ENCODE data around the gene STARD4. TPM values are rescaled to one million over a fixed set of nuclear protein-coding genes. Genes with fewer than 3 reads are reported as not detected.

The STARD4 gene
- total RNA-seq, 1 donor from 2014 or later: 9.9 TPM

- Histone ChIP-seq H3K27ac (ENCODE audit: low read depth, low read length) (no peak overlapping the region), H3K9me3 (ENCODE audit: control insufficient read depth in 3 of 3, low read length in 3 of 3) (no peaks in the 10 kb centered on the region), H3K4me1 (ENCODE audit: control insufficient read depth in 3 of 3, insufficient read depth in 3 of 3, low read length in 3 of 3) (no peaks in the 10 kb centered on the region), H3K27me3 (ENCODE audit: control insufficient read depth in 3 of 3, insufficient read depth in 3 of 3, low read length in 3 of 3) (no peaks in the 10 kb centered on the region), H3K4me3 (ENCODE audit: low read length in 3 of 3) (no peak overlapping the region), H3K9ac (ENCODE audit: low read depth in 1 of 3, low read length in 3 of 3) (no peak overlapping the region), H3K36me3 (ENCODE audit: control insufficient read depth in 3 of 3, insufficient read depth in 3 of 3, low read length in 3 of 3) (no peaks in the 10 kb centered on the region)
These were observed 33.4 kb downstream of the STARD4 start for GRCh38 chr5:111478898-111479297.

- H3K27ac ChIP-seq (ENCODE audit: low read depth, low read length): no peak overlapping the region
- no peaks in the 10 kb centered on the region for H3K27me3 ChIP-seq (ENCODE audit: control insufficient read depth in 3 of 3, insufficient read depth in 3 of 3, low read length in 3 of 3)
These were observed 34.1 kb downstream of the STARD4 start for GRCh38 chr5:111478266-111478665.

GRCh38 chr5:111472579-111472978 is 39.8 kb downstream of the STARD4 start:
- Histone ChIP-seq H3K4me1 (ENCODE audit: control insufficient read depth in 3 of 3, insufficient read depth in 3 of 3, low read length in 3 of 3) (peaks cover 0 to 2% (median 0%) of the 10 kb centered on the region in 3 donors), H3K27ac (ENCODE audit: low read depth, low read length) (no peak overlapping the region)

More at GRCh38 chr5:111478266-111478665, 34.1 kb downstream of the STARD4 start:
- no peaks in the 10 kb centered on the region for H3K36me3 ChIP-seq (ENCODE audit: control insufficient read depth in 3 of 3, insufficient read depth in 3 of 3, low read length in 3 of 3)
- no peak overlapping the region for H3K9ac ChIP-seq (ENCODE audit: low read depth in 1 of 3, low read length in 3 of 3)
- H3K4me3 ChIP-seq (ENCODE audit: low read length in 3 of 3): no peak overlapping the region
- no peaks in the 10 kb centered on the region for H3K9me3 ChIP-seq (ENCODE audit: control insufficient read depth in 3 of 3, low read length in 3 of 3)
- H3K4me1 ChIP-seq (ENCODE audit: control insufficient read depth in 3 of 3, insufficient read depth in 3 of 3, low read length in 3 of 3): no peaks in the 10 kb centered on the region

DNA sequence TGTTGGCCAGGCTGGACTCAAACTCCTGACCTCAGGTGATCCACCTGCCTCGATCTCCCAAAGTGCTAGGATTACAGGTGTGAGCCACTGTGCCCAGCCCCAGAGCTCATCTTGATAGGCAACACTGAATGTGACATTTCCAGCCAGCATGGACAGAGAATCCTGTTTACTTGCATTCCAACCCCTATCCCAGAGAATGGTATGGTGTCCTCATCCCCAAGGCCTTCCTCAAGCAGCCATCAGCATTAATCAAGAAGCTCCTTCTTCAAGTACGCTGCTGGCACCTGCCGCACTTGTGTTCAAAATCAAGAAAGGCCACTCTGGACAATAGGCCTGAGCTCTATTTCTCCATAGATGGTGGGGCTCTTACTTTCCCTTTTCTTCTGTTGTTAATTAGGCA is 40.2 kb downstream of the STARD4 start:
- Histone ChIP-seq H3K4me3 (ENCODE audit: low read length in 3 of 3) (no peak overlapping the region), H3K36me3 (ENCODE audit: control insufficient read depth in 3 of 3, insufficient read depth in 3 of 3, low read length in 3 of 3) (no peaks in the 10 kb centered on the region), H3K9me3 (ENCODE audit: control insufficient read depth in 3 of 3, low read length in 3 of 3) (no peaks in the 10 kb centered on the region), H3K27ac (ENCODE audit: low read depth, low read length) (no peak overlapping the region), H3K4me1 (ENCODE audit: control insufficient read depth in 3 of 3, insufficient read depth in 3 of 3, low read length in 3 of 3) (peaks cover 0 to 2% (median 0%) of the 10 kb centered on the region in 3 donors), H3K9ac (ENCODE audit: low read depth in 1 of 3, low read length in 3 of 3) (no peak overlapping the region), H3K27me3 (ENCODE audit: control insufficient read depth in 3 of 3, insufficient read depth in 3 of 3, low read length in 3 of 3) (no peaks in the 10 kb centered on the region)

More at GRCh38 chr5:111472579-111472978, 39.8 kb downstream of the STARD4 start:
- Histone ChIP-seq H3K36me3 (ENCODE audit: control insufficient read depth in 3 of 3, insufficient read depth in 3 of 3, low read length in 3 of 3) (no peaks in the 10 kb centered on the region), H3K4me3 (ENCODE audit: low read length in 3 of 3) (no peak overlapping the region), H3K9ac (ENCODE audit: low read depth in 1 of 3, low read length in 3 of 3) (no peak overlapping the region), H3K9me3 (ENCODE audit: control insufficient read depth in 3 of 3, low read length in 3 of 3) (no peaks in the 10 kb centered on the region), H3K27me3 (ENCODE audit: control insufficient read depth in 3 of 3, insufficient read depth in 3 of 3, low read length in 3 of 3) (no peaks in the 10 kb centered on the region)

DNA sequence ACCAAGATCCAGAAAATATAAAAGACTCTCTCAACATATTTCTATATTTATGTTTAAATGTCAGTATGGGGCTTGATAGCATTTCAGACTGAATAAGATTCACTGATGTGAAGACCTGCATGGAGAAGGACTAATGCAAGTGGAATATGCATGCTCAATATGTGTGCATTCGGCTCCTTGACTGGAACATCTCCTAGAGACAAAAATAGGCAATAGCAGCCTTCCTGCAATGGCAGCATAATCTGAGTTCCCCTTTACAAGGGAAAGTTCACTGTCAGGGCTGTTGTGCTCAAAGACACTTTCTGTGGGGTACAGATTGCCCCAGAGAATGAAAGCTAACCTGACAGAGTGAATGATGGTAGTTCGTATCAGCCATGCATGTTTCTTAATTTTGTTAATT is 42.4 kb downstream of the STARD4 start:
- H3K4me3 ChIP-seq (ENCODE audit: low read length in 3 of 3): no peak overlapping the region
- peaks cover 0 to 2% (median 0%) of the 10 kb centered on the region in 3 donors for H3K4me1 ChIP-seq (ENCODE audit: control insufficient read depth in 3 of 3, insufficient read depth in 3 of 3, low read length in 3 of 3)
- H3K36me3 ChIP-seq (ENCODE audit: control insufficient read depth in 3 of 3, insufficient read depth in 3 of 3, low read length in 3 of 3): no peaks in the 10 kb centered on the region
- no peaks in the 10 kb centered on the region for H3K9me3 ChIP-seq (ENCODE audit: control insufficient read depth in 3 of 3, low read length in 3 of 3)
- no peak overlapping the region for H3K27ac ChIP-seq (ENCODE audit: low read depth, low read length)
- no peak overlapping the region for H3K9ac ChIP-seq (ENCODE audit: low read depth in 1 of 3, low read length in 3 of 3)
- no peaks in the 10 kb centered on the region for H3K27me3 ChIP-seq (ENCODE audit: control insufficient read depth in 3 of 3, insufficient read depth in 3 of 3, low read length in 3 of 3)

DNA sequence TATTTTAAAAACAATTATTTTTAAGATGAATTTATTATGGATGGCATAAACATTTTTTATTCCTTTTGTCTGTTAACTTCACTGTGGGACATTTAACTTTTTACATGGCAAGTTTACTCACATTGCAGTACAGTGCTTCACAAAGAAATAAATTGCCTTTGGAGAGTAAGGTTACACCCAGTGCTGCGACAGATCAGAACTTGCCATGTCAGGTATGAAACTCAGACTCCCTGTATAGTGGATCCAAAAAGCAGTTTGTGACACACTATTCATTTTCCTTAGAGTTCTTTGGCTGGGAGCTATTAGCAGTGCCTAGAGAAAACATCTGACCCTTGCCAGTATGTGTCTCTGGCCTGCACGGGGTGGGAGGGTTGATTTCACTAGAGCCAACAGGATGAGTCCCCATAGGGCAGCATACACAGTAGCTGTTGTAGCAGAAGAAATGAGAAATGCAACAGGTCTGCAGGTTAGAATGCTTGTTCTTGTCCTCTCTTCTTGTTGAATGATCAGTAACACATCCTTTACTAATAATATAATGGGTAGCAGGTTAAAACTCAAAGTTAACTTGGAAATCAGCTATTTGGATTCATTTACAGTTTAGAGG is 42.9 kb downstream of the STARD4 start:
- Histone ChIP-seq H3K27ac (ENCODE audit: low read depth, low read length) (no peak overlapping the region), H3K4me1 (ENCODE audit: control insufficient read depth in 3 of 3, insufficient read depth in 3 of 3, low read length in 3 of 3) (peaks cover 0 to 2% (median 0%) of the 10 kb centered on the region in 3 donors), H3K9ac (ENCODE audit: low read depth in 1 of 3, low read length in 3 of 3) (no peak overlapping the region), H3K36me3 (ENCODE audit: control insufficient read depth in 3 of 3, insufficient read depth in 3 of 3, low read length in 3 of 3) (no peaks in the 10 kb centered on the region), H3K9me3 (ENCODE audit: control insufficient read depth in 3 of 3, low read length in 3 of 3) (no peaks in the 10 kb centered on the region), H3K4me3 (ENCODE audit: low read length in 3 of 3) (no peak overlapping the region), H3K27me3 (ENCODE audit: control insufficient read depth in 3 of 3, insufficient read depth in 3 of 3, low read length in 3 of 3) (no peaks in the 10 kb centered on the region)

- H3K4me1 ChIP-seq (ENCODE audit: control insufficient read depth in 3 of 3, insufficient read depth in 3 of 3, low read length in 3 of 3): no peaks in the 10 kb centered on the region
- H3K9ac ChIP-seq (ENCODE audit: low read depth in 1 of 3, low read length in 3 of 3): no peak overlapping the region
- H3K36me3 ChIP-seq (ENCODE audit: control insufficient read depth in 3 of 3, insufficient read depth in 3 of 3, low read length in 3 of 3): no peaks in the 10 kb centered on the region
- no peaks in the 10 kb centered on the region for H3K9me3 ChIP-seq (ENCODE audit: control insufficient read depth in 3 of 3, low read length in 3 of 3)
- no peak overlapping the region for H3K4me3 ChIP-seq (ENCODE audit: low read length in 3 of 3)
- no peaks in the 10 kb centered on the region for H3K27me3 ChIP-seq (ENCODE audit: control insufficient read depth in 3 of 3, insufficient read depth in 3 of 3, low read length in 3 of 3)
- no peak overlapping the region for H3K27ac ChIP-seq (ENCODE audit: low read depth, low read length)
These were observed 49.0 kb downstream of the STARD4 start for GRCh38 chr5:111463311-111463710.

DNA sequence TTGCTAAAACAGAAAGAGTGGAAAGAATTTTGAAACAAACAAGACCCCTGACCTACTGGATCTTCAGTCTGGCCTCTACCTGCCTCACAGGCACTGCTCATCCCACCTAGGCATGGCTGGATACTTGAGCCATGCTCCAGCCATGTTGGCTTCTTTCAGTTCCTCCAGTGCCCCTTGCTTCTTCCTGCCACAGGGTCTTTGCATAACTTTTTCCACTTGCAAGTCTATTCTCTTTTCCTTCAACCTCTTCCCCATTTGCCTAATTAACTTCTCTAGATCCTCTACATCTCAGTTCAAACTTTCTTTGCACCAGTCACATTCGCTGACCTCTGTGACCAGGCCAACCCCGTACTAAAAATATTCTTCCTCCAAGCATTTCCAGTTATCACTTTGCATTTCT is 50.4 kb downstream of the STARD4 start:
- H3K27ac ChIP-seq (ENCODE audit: low read depth, low read length): no peak overlapping the region
- H3K4me3 ChIP-seq (ENCODE audit: low read length in 3 of 3): no peak overlapping the region
- H3K36me3 ChIP-seq (ENCODE audit: control insufficient read depth in 3 of 3, insufficient read depth in 3 of 3, low read length in 3 of 3): no peaks in the 10 kb centered on the region
- H3K4me1 ChIP-seq (ENCODE audit: control insufficient read depth in 3 of 3, insufficient read depth in 3 of 3, low read length in 3 of 3): no peaks in the 10 kb centered on the region
- no peaks in the 10 kb centered on the region for H3K9me3 ChIP-seq (ENCODE audit: control insufficient read depth in 3 of 3, low read length in 3 of 3)
- no peak overlapping the region for H3K9ac ChIP-seq (ENCODE audit: low read depth in 1 of 3, low read length in 3 of 3)
- no peaks in the 10 kb centered on the region for H3K27me3 ChIP-seq (ENCODE audit: control insufficient read depth in 3 of 3, insufficient read depth in 3 of 3, low read length in 3 of 3)

DNA sequence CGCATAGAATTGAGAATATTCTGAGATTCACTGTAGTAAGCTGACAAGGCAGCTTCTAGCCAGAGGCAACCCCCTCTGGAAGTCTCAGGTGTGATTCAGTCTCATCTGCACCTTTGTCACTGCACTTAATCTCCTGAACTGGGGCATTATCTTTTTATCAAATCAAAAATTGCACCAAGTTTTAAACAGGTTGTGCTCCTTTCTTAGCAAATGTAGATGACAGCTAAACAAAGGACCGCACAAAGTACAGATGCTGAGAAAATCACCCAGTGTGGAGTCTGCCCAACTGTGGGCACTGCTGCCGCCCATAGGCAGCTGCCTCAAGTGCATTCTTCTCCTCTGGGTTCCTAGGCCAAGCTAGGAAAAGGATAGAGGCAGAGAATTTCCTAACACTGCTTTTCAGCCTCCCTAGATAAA is 51.1 kb downstream of the STARD4 start:
- Histone ChIP-seq H3K9me3 (ENCODE audit: control insufficient read depth in 3 of 3, low read length in 3 of 3) (no peaks in the 10 kb centered on the region), H3K27ac (ENCODE audit: low read depth, low read length) (no peak overlapping the region), H3K4me1 (ENCODE audit: control insufficient read depth in 3 of 3, insufficient read depth in 3 of 3, low read length in 3 of 3) (no peaks in the 10 kb centered on the region), H3K4me3 (ENCODE audit: low read length in 3 of 3) (no peak overlapping the region), H3K36me3 (ENCODE audit: control insufficient read depth in 3 of 3, insufficient read depth in 3 of 3, low read length in 3 of 3) (no peaks in the 10 kb centered on the region), H3K9ac (ENCODE audit: low read depth in 1 of 3, low read length in 3 of 3) (no peak overlapping the region), H3K27me3 (ENCODE audit: control insufficient read depth in 3 of 3, insufficient read depth in 3 of 3, low read length in 3 of 3) (no peaks in the 10 kb centered on the region)

DNA sequence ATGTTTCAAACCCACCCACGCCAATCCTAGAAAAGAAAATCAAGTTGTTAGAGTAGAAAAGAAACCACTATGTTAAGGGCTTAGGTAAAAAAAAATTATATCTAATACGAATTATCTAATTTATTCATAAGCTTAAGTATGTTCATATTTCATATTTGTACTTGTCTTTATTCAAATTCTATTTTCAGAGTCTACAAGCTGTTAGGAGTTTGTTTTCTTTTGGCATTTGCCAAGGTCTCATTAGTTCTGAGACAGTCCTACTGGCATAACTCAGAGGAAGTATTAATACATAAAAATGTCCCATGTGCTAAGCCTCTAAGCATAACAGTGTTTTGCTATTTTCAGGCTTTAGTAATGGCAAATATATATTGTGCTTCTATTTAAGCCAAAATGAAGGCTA is 57.6 kb downstream of the STARD4 start:
- Histone ChIP-seq H3K9me3 (ENCODE audit: control insufficient read depth in 3 of 3, low read length in 3 of 3) (no peaks in the 10 kb centered on the region), H3K27me3 (ENCODE audit: control insufficient read depth in 3 of 3, insufficient read depth in 3 of 3, low read length in 3 of 3) (no peaks in the 10 kb centered on the region), H3K27ac (ENCODE audit: low read depth, low read length) (no peak overlapping the region), H3K9ac (ENCODE audit: low read depth in 1 of 3, low read length in 3 of 3) (no peak overlapping the region), H3K36me3 (ENCODE audit: control insufficient read depth in 3 of 3, insufficient read depth in 3 of 3, low read length in 3 of 3) (no peaks in the 10 kb centered on the region), H3K4me3 (ENCODE audit: low read length in 3 of 3) (no peak overlapping the region), H3K4me1 (ENCODE audit: control insufficient read depth in 3 of 3, insufficient read depth in 3 of 3, low read length in 3 of 3) (no peaks in the 10 kb centered on the region)
